ENCODE measurements around the gene ASB6.
"Not testable (repeated sequence)": the region's sequence is repeated elsewhere in the genome, so short reads cannot be mapped to it uniquely, and the experiment has no call there.

The ASB6 gene

GRCh38 chr9:129644365-129644764 lies 2.4 kb upstream of the ASB6 start:
- DNase-seq (ENCODE audit: low read depth in 2 of 2), result no peak

GRCh38 chr9:129643706-129644105 lies 1.8 kb upstream of the ASB6 start:
- DNase-seq (ENCODE audit: low read depth in 2 of 2), result no peak

- no peak for DNase-seq (ENCODE audit: low read depth in 2 of 2)
Measured at GRCh38 chr9:129640871-129641749, 841 bp downstream of the ASB6 start.

- DNase-seq (ENCODE audit: low read depth in 2 of 2), result no peak
Measured at GRCh38 chr9:129640086-129640870, 1.7 kb downstream of the ASB6 start.

GRCh38 chr9:129639756-129640085 lies 2.2 kb downstream of the ASB6 start:
- no peak for DNase-seq (ENCODE audit: low read depth in 2 of 2)

GRCh38 chr9:129639034-129639630 lies 2.8 kb downstream of the ASB6 start:
- no peak for DNase-seq (ENCODE audit: low read depth in 2 of 2)

- no peak for DNase-seq (ENCODE audit: low read depth in 2 of 2)
Measured at GRCh38 chr9:129637673-129638439, 4.1 kb downstream of the ASB6 start.

- no peak for DNase-seq (ENCODE audit: low read depth in 2 of 2)
Measured at GRCh38 chr9:129637102-129637501, 4.8 kb downstream of the ASB6 start.

- not testable (repeated sequence) for DNase-seq (ENCODE audit: low read depth in 2 of 2)
Measured at GRCh38 chr9:129636343-129636742, 5.6 kb downstream of the ASB6 start.

GRCh38 chr9:129635099-129636065 lies 6.6 kb downstream of the ASB6 start:
- no peak for DNase-seq (ENCODE audit: low read depth in 2 of 2)

- no peak for DNase-seq (ENCODE audit: low read depth in 2 of 2)
Measured at GRCh38 chr9:129633848-129634247, 8.1 kb downstream of the ASB6 start.

GRCh38 chr9:129633207-129633606 lies 8.7 kb downstream of the ASB6 start:
- DNase-seq (ENCODE audit: low read depth in 2 of 2), result no peak

GRCh38 chr9:129632460-129632859 lies 9.5 kb downstream of the ASB6 start:
- DNase-seq (ENCODE audit: low read depth in 2 of 2), result no peak

GRCh38 chr9:129631674-129632129 lies 10.2 kb downstream of the ASB6 start:
- DNase-seq (ENCODE audit: low read depth in 2 of 2), result no peak

- DNase-seq (ENCODE audit: low read depth in 2 of 2), result no peak
Measured at GRCh38 chr9:129630967-129631673, 10.8 kb downstream of the ASB6 start.

- DNase-seq (ENCODE audit: low read depth in 2 of 2), result no peak
Measured at GRCh38 chr9:129629251-129629820, 12.6 kb downstream of the ASB6 start.

- DNase-seq (ENCODE audit: low read depth in 2 of 2), result no peak
Measured at GRCh38 chr9:129628709-129629108, 13.2 kb downstream of the ASB6 start.

- no peak for DNase-seq (ENCODE audit: low read depth in 2 of 2)
Measured at GRCh38 chr9:129627556-129628440, 14.2 kb downstream of the ASB6 start.
